ENCODE measurements around the gene ZSCAN23. TPM values are rescaled to one million over a fixed set of nuclear protein-coding genes. Genes with fewer than 3 reads are reported as not detected.

ZSCAN23 gene
- total RNA-seq, 1 experiment from 2014 or later = 5.4 TPM

- no peaks in the 10 kb centered on the region for H3K9me3 ChIP-seq (ENCODE audit: low read depth, low read length, poor library complexity, severe bottlenecking)
- no peaks in the 10 kb centered on the region for H3K36me3 ChIP-seq (ENCODE audit: insufficient read depth, low read length, poor library complexity, severe bottlenecking)
- no peaks in the 10 kb centered on the region for H3K27me3 ChIP-seq (replicated peaks; ENCODE audit: insufficient read depth, low read depth, low read length, poor library complexity)
- DNase-seq (ENCODE audit: low spot score) = no peak
- H3K4me3 ChIP-seq (ENCODE audit: low read depth, low read length, poor library complexity, severe bottlenecking) = no peak overlapping the region
- no TSS peak for BruUV-seq (replicated peaks)
- no peak for TF ChIP-seq CTCF (conservative IDR thresholded peaks at IDR 0.05; ENCODE audit: low read depth, low read length)
- TF ChIP-seq EZH2 (IDR thresholded peaks at IDR 0.05; ENCODE audit: borderline replicate concordance, low read depth, low read length, poor library complexity, severe bottlenecking) = no peak
- no peaks in the 10 kb centered on the region for H3K4me1 ChIP-seq (ENCODE audit: insufficient read depth, low read length, poor library complexity, severe bottlenecking)
- intact Hi-C loops (cut with micrococcal nuclease; ENCODE audit: unreplicated experiment) = no loop called here
- CTCF ChIA-PET = no interaction called here
- H3K27ac ChIP-seq (ENCODE audit: low read depth, low read length, poor library complexity, severe bottlenecking) = no peak overlapping the region
- POLR2A ChIA-PET (ENCODE audit: low non-redundant PET) = no interaction called here
Observed at GRCh38 chr6:28413681-28414080, 29.6 kb downstream of the ZSCAN23 start.

- Histone ChIP-seq H3K36me3 (ENCODE audit: insufficient read depth, low read length, poor library complexity, severe bottlenecking) (no peaks in the 10 kb centered on the region), H3K4me3 (ENCODE audit: low read depth, low read length, poor library complexity, severe bottlenecking) (no peak overlapping the region), H3K9me3 (ENCODE audit: low read depth, low read length, poor library complexity, severe bottlenecking) (no peaks in the 10 kb centered on the region), H3K27ac (ENCODE audit: low read depth, low read length, poor library complexity, severe bottlenecking) (no peak overlapping the region), H3K4me1 (ENCODE audit: insufficient read depth, low read length, poor library complexity, severe bottlenecking) (no peaks in the 10 kb centered on the region), H3K27me3 (replicated peaks; ENCODE audit: insufficient read depth, low read depth, low read length, poor library complexity) (no peaks in the 10 kb centered on the region)
- no peak for DNase-seq (ENCODE audit: low spot score)
- intact Hi-C loops (cut with micrococcal nuclease; ENCODE audit: unreplicated experiment) = no loop called here
- TF ChIP-seq CTCF (conservative IDR thresholded peaks at IDR 0.05; ENCODE audit: low read depth, low read length) = no peak
- TF ChIP-seq EZH2 (IDR thresholded peaks at IDR 0.05; ENCODE audit: borderline replicate concordance, low read depth, low read length, poor library complexity, severe bottlenecking) = no peak
- CTCF ChIA-PET = no interaction called here
- no TSS peak for BruUV-seq (replicated peaks)
- POLR2A ChIA-PET (ENCODE audit: low non-redundant PET) = no interaction called here
Observed at GRCh38 chr6:28410767-28411166, 32.5 kb downstream of the ZSCAN23 start.

DNA sequence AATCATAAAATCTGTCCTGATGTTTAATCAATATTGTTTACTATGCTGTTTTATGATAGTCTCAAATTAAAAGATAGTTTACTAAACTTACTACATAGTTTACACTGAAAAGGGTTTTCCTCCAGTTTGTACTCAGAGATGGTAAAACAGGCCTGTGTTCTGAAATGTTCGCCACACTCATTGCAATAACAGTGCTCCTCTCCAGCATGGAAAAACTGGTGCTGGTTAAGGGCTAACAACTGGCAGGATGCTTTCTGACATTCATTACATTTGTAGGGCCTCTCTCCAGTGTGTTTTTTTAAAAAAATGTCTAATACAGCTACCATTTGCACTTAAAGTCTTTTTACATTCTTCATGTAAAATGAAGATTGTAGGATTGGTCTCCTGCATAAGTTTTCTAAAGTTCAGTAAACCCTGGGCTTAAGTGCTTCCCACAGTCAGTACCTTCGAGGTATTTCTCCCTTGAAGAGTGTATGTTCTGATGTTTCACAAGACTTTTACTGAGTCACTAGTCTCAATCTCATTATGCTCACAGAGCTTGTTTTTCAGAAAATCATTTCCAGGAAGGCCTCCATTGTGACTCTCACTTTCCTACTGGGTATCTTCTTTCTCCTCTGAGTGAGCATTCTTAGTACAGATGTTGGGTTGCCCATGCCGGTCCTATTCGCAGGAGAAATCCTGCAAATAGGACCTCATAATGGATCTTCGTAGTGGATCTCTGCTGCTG lies 35.1 kb downstream of the ZSCAN23 start:
- no peaks in the 10 kb centered on the region for H3K27me3 ChIP-seq (replicated peaks; ENCODE audit: insufficient read depth, low read depth, low read length, poor library complexity)
- no peaks in the 10 kb centered on the region for H3K9me3 ChIP-seq (ENCODE audit: low read depth, low read length, poor library complexity, severe bottlenecking)
- no peak for DNase-seq (ENCODE audit: low spot score)
- ChIA-PET POLR2A (ENCODE audit: low non-redundant PET) (no interaction called here), CTCF (no interaction called here)
- no peak for TF ChIP-seq CTCF (conservative IDR thresholded peaks at IDR 0.05; ENCODE audit: low read depth, low read length)
- no peak for TF ChIP-seq EZH2 (IDR thresholded peaks at IDR 0.05; ENCODE audit: borderline replicate concordance, low read depth, low read length, poor library complexity, severe bottlenecking)
- no peaks in the 10 kb centered on the region for H3K4me1 ChIP-seq (ENCODE audit: insufficient read depth, low read length, poor library complexity, severe bottlenecking)
- intact Hi-C loops (cut with micrococcal nuclease; ENCODE audit: unreplicated experiment) = no loop called here
- no peak overlapping the region for H3K4me3 ChIP-seq (ENCODE audit: low read depth, low read length, poor library complexity, severe bottlenecking)
- no peak overlapping the region for H3K27ac ChIP-seq (ENCODE audit: low read depth, low read length, poor library complexity, severe bottlenecking)
- no TSS peak for BruUV-seq (replicated peaks)
- H3K36me3 ChIP-seq (ENCODE audit: insufficient read depth, low read length, poor library complexity, severe bottlenecking) = no peaks in the 10 kb centered on the region
